Activated CD8-positive, alpha-beta memory T cell treated with anti-CD3 and anti-CD28 coated beads, Interleukin-2, amount 50 U/mL, for 48 hours (primary cell): Measurements from ENCODE around the gene DNAJC17.

Experiments used
- DNase-seq: peaks from one replicate; pipeline ENCODE4 v3.0.0-alpha.2; 2020

Gene DNAJC17

GRCh38 chr15:40789119-40789518 lies 18.2 kb downstream of the DNAJC17 start:
- DNase-seq, result no peak

- DNase-seq, result no peak
Measured at GRCh38 chr15:40787991-40788390, 19.3 kb downstream of the DNAJC17 start.

GRCh38 chr15:40787344-40787841 lies 19.9 kb downstream of the DNAJC17 start:
- DNase-seq, result peak; percentile 73

- DNase-seq, result no peak
Measured at GRCh38 chr15:40785814-40786213, 21.5 kb downstream of the DNAJC17 start.

- no peak for DNase-seq
Measured at GRCh38 chr15:40785164-40785563, 22.1 kb downstream of the DNAJC17 start.

GRCh38 chr15:40782609-40783227 lies 24.6 kb downstream of the DNAJC17 start:
- DNase-seq, result peak; percentile 87

GRCh38 chr15:40776537-40777141 lies 30.6 kb downstream of the DNAJC17 start:
- no peak for DNase-seq

- DNase-seq, result no peak
Measured at GRCh38 chr15:40775740-40776536, 31.3 kb downstream of the DNAJC17 start.

- DNase-seq, result no peak
Measured at GRCh38 chr15:40775007-40775406, 32.3 kb downstream of the DNAJC17 start.

GRCh38 chr15:40773902-40774301 lies 33.4 kb downstream of the DNAJC17 start:
- no peak for DNase-seq

- DNase-seq, result no peak
Measured at GRCh38 chr15:40773496-40773895, 33.8 kb downstream of the DNAJC17 start.

GRCh38 chr15:40772014-40772413 lies 35.3 kb downstream of the DNAJC17 start:
- no peak for DNase-seq

GRCh38 chr15:40771242-40771641 lies 36.0 kb downstream of the DNAJC17 start:
- no peak for DNase-seq

GRCh38 chr15:40770147-40770721 lies 37.0 kb downstream of the DNAJC17 start:
- DNase-seq, result no peak

GRCh38 chr15:40769274-40770146 lies 37.8 kb downstream of the DNAJC17 start, which contains the start of gene C15orf62:
TSS of gene C15orf62 (plus strand) at chr15:40769980. CDS start at chr15:40770496, 516 bp downstream.
- peak; percentile 80 for DNase-seq

- DNase-seq, result no peak
Measured at GRCh38 chr15:40768521-40769273, 38.6 kb downstream of the DNAJC17 start.

GRCh38 chr15:40767838-40768500 lies 39.3 kb downstream of the DNAJC17 start:
- no peak for DNase-seq

- DNase-seq, result no peak
Measured at GRCh38 chr15:40766906-40767837, 40.1 kb downstream of the DNAJC17 start.

- DNase-seq, result no peak
Measured at GRCh38 chr15:40766194-40766815, 41.0 kb downstream of the DNAJC17 start.
